Kidney capillary endothelial cell (primary cell): ENCODE data around the gene C1S.
"Not testable (repeated sequence)": the region's sequence is repeated elsewhere in the genome, so short reads cannot be mapped to it uniquely, and the experiment has no call there.

ENCODE experiments used
- DNase-seq: peaks from one replicate; pipeline ENCODE4 v3.0.0-alpha.2; 2018; ENCODE audit warnings: low spot score

Gene C1S

GRCh38 chr12:7102582-7102981 is 42.1 kb downstream of the C1S start:
- DNase-seq = no peak

DNA sequence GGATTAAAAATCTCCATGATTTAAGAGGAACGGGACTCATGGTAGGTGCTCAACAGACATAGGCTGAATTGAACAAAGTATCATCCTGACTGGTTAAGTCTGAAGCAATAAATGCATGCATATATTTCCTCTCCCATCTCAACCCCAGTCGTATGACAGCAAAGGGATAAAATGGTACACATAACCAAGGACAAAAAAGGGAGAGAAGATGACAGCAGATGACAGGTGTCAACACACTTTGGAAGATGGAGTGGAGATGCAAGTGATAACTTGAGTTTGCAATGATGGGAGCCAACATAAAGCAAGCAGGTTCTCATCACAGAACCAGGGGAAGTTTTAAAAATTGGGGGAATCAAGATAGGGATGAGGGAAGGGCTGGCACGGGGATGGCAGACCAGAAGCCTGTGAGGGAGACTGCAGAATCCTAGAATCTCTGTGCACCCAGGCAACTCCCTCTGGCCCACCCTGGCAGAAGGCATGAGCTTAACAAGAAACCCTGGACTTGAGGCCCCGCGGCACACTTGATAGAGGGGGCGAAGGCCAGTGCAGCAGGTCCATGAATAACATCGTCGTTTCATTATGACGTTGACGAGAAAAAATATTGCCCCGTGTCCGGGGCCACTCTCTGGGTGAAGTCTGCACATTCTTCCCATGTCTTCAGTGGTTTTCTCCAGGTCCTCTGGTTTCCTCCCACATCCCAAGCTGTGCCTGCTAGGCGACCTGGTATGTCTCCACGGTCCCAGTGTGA is 43.5 kb downstream of the C1S start:
- DNase-seq = no peak

- DNase-seq = no peak
Observed at GRCh38 chr12:7106082-7106481, 45.6 kb downstream of the C1S start.

- not testable (repeated sequence) for DNase-seq
Observed at GRCh38 chr12:7107181-7107580, 46.7 kb downstream of the C1S start.

- no peak for DNase-seq
Observed at GRCh38 chr12:7107636-7108002, 47.1 kb downstream of the C1S start.

- DNase-seq = no peak
Observed at GRCh38 chr12:7108003-7108795, 47.7 kb downstream of the C1S start.

- peak; percentile 62 for DNase-seq
Observed at GRCh38 chr12:7108796-7109571, 48.5 kb downstream of the C1S start, which contains the start of gene C1RL. Gene C1RL, minus strand, starts transcription at chr12:7109214. Its CDS starts 34 bp downstream, at chr12:7109180.

DNA sequence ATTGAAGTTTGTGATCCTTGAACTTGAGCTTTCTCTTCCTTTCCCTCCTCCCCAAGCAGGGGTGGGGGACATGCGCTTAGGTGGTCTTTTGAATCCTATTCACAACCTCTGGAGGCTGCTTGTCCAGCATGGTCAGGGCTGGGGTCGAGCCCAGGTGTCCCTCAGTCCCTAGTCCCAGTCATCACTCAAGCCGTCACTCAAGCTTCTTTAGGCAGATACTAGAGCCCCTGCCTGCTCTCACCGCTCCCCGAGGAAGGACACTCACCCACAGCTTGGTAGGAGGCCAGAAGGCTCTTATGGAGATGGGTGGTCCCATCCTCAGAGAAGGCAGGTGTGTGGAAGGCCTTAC is 49.0 kb downstream of the C1S start:
- no peak for DNase-seq

GRCh38 chr12:7110661-7111060 is 50.1 kb downstream of the C1S start:
- no peak for DNase-seq

- no peak for DNase-seq
Observed at GRCh38 chr12:7112041-7112440, 51.5 kb downstream of the C1S start.

GRCh38 chr12:7113389-7113871 is 52.9 kb downstream of the C1S start:
- peak; percentile 42 for DNase-seq

- DNase-seq = no peak
Observed at GRCh38 chr12:7114008-7114407, 53.5 kb downstream of the C1S start.

DNA sequence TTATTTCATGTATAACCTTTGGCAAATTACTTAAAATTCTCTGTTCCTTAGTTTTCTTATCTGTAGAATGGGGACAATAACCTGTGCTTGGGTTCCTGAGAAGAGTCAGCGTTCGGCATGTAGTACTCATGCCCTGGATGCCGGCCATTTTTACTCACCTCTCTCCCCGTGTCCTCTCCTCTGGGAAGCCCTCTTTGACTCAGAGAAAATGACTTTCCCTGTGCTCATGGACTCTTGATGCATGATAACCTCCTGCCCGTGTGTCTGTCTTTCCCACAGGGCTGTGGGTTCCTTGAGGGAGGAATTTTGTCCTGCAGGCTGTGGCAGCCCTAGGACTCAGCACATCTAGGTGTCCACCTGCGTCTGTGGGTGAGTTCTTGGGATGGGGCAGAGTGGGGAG is 54.3 kb downstream of the C1S start:
- DNase-seq = no peak

DNA sequence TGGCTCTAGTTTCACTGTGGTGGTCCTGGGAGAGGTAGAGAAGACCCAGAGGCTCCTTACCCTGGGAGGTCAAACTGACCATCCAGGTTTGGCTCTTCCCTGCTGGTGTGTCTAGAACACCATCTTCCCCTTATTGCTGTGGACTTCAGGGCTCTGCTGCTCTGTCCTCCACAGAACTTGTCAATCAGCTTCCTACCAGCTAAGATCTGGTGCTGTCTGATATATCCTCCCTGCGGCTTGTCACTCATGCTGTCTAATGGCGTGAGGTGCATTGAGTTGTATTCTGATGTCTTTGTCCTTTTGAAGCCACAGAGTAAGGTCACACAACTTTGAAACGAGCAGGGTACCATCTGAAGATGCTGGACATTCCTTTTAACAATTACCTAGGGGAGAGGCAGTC is 55.7 kb downstream of the C1S start:
- DNase-seq = no peak

GRCh38 chr12:7116916-7117315 is 56.4 kb downstream of the C1S start:
- no peak for DNase-seq

DNA sequence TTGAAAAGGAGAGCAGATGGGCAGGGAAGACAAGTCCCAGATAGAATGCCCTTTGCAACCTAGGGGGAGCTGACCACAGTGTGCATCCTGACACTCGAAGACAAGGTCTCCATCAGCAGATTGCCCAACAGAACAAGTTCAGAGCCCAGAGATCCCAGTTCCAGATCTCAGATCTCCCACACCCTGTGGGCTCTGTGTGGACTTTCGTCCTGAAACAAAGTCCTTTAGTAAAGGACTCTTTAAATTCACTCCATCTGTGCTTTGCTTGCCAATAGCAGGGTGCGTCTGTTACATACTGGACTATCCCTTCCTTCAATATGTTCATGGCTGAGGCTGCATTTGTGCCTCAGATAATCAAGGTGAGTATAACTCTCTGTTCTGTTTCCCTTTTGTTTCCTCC is 57.2 kb downstream of the C1S start:
- no peak for DNase-seq

DNA sequence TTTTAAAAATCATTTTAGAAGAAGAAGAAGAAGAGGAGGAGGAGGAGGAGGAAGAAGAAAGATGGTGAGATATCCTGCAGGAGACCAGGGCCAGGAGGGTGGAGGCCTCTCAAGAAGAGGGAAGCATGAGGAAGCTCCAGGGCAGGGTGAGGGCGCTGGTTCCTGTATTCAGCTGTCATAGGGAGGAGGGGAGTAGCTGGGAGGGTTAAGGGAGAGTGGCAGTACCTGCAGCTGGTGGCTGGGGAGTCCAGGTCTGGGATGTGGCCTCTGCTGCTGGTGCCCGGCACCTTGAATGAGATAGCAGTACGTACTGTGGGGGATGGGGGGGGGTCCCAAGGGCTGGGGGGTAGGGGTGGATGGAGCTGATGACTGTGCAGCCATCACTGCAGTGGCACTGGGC is 58.4 kb downstream of the C1S start:
- DNase-seq = no peak

- no peak for DNase-seq
Observed at GRCh38 chr12:7120166-7120565, 59.6 kb downstream of the C1S start.
